ENCODE data around the gene HLA-G.

The HLA-G gene

DNA sequence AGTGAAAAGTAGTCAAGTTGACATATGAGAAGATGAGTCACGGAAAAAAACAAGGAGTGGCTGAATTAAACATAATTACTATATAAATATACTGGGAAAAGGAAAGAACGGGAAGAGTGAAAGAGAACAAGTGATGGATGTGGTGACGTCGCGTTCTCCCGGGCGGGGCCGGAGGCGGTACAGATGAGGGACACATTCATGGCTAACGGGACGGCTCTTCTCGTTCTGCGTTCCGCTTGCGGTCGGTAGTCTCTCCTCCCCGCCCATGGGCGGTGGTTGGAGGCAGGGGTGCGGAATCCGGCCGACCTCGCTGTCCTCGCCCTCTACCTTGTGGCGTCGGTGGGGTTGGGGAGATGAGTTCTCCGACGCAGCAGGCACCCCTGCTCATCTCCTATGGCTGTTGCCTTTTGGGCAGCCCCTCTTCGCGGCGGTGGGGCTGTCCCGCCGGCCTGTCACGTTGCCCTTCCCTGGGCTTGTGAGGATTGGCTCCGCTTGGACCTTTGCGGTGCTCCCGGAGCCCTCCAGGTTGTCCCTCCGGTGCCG, 22.5 kb downstream of the HLA-G start:
- no peak overlapping the region for H2AFZ ChIP-seq (ENCODE audit: low read length)
- no peak overlapping the region for H3K4me3 ChIP-seq (ENCODE audit: low read length, poor library complexity, severe bottlenecking)
- no peak for TF ChIP-seq EZH2phosphoT487 (IDR thresholded peaks at IDR 0.05; ENCODE audit: borderline replicate concordance)
- TF ChIP-seq, protein P1, sequence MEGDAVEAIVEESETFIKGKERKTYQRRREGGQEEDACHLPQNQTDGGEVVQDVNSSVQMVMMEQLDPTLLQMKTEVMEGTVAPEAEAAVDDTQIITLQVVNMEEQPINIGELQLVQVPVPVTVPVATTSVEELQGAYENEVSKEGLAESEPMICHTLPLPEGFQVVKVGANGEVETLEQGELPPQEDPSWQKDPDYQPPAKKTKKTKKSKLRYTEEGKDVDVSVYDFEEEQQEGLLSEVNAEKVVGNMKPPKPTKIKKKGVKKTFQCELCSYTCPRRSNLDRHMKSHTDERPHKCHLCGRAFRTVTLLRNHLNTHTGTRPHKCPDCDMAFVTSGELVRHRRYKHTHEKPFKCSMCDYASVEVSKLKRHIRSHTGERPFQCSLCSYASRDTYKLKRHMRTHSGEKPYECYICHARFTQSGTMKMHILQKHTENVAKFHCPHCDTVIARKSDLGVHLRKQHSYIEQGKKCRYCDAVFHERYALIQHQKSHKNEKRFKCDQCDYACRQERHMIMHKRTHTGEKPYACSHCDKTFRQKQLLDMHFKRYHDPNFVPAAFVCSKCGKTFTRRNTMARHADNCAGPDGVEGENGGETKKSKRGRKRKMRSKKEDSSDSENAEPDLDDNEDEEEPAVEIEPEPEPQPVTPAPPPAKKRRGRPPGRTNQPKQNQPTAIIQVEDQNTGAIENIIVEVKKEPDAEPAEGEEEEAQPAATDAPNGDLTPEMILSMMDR (conservative IDR thresholded peaks at IDR 0.05; ENCODE audit: low read length): no peak
- no peaks in the 10 kb centered on the region for H3K4me1 ChIP-seq (ENCODE audit: insufficient read depth, low read length, poor library complexity, severe bottlenecking)
- no peaks in the 10 kb centered on the region for H3K9me3 ChIP-seq (ENCODE audit: insufficient read depth, low read depth, low read length)
- no peaks in the 10 kb centered on the region for H3F3A ChIP-seq (ENCODE audit: low read depth)
- no peaks in the 10 kb centered on the region for H3K27me3 ChIP-seq (ENCODE audit: insufficient read depth, low read length, poor library complexity, severe bottlenecking)
- H3K36me3 ChIP-seq (ENCODE audit: insufficient read depth, low read length): no peaks in the 10 kb centered on the region
- no peak overlapping the region for H3K4me2 ChIP-seq (ENCODE audit: low read depth, low read length, poor library complexity, severe bottlenecking)
- no peaks in the 10 kb centered on the region for H4K20me1 ChIP-seq (ENCODE audit: insufficient read depth, low read length, poor library complexity, severe bottlenecking)
- no peak overlapping the region for H3K9ac ChIP-seq (ENCODE audit: low read depth, low read length, poor library complexity, severe bottlenecking)
- no peaks in the 10 kb centered on the region for H3K79me2 ChIP-seq (ENCODE audit: insufficient read depth, low read length)
- no peaks in the 10 kb centered on the region for H3K9me2 ChIP-seq (replicated peaks; ENCODE audit: low read depth, low read length)

DNA sequence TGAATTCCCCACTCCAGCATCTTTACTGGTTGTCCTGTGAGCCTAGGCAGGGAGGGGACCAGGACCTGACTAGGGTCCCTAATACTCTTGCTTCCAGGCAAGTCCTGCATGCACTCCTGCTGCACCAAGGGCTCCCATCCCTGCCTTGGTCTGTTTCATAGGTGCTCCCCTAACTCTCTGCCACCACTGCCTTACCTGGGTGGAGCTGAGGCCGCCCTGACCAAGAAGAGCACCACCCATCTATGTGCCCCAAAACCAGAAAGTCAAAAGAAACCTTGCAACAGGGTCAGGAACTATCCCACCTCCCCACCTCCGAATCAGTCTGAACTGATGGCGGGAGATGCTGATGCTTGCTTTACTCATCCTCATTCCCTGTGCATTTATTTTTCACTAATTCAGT, 23.6 kb downstream of the HLA-G start:
- H3K9me3 ChIP-seq (ENCODE audit: insufficient read depth, low read depth, low read length): no peaks in the 10 kb centered on the region
- H3K9ac ChIP-seq (ENCODE audit: low read depth, low read length, poor library complexity, severe bottlenecking): no peak overlapping the region
- H3K79me2 ChIP-seq (ENCODE audit: insufficient read depth, low read length): no peaks in the 10 kb centered on the region
- H4K20me1 ChIP-seq (ENCODE audit: insufficient read depth, low read length, poor library complexity, severe bottlenecking): no peaks in the 10 kb centered on the region
- no peaks in the 10 kb centered on the region for H3K36me3 ChIP-seq (ENCODE audit: insufficient read depth, low read length)
- H3K27me3 ChIP-seq (ENCODE audit: insufficient read depth, low read length, poor library complexity, severe bottlenecking): no peaks in the 10 kb centered on the region
- no peak overlapping the region for H3K4me2 ChIP-seq (ENCODE audit: low read depth, low read length, poor library complexity, severe bottlenecking)
- H3K4me3 ChIP-seq (ENCODE audit: low read length, poor library complexity, severe bottlenecking): no peak overlapping the region
- no peaks in the 10 kb centered on the region for H3F3A ChIP-seq (ENCODE audit: low read depth)
- no peak overlapping the region for H2AFZ ChIP-seq (ENCODE audit: low read length)
- no peak for TF ChIP-seq EZH2phosphoT487 (IDR thresholded peaks at IDR 0.05; ENCODE audit: borderline replicate concordance)
- TF ChIP-seq, protein P1 (conservative IDR thresholded peaks at IDR 0.05; ENCODE audit: low read length): no peak
- no peaks in the 10 kb centered on the region for H3K9me2 ChIP-seq (replicated peaks; ENCODE audit: low read depth, low read length)
- H3K4me1 ChIP-seq (ENCODE audit: insufficient read depth, low read length, poor library complexity, severe bottlenecking): no peaks in the 10 kb centered on the region

DNA sequence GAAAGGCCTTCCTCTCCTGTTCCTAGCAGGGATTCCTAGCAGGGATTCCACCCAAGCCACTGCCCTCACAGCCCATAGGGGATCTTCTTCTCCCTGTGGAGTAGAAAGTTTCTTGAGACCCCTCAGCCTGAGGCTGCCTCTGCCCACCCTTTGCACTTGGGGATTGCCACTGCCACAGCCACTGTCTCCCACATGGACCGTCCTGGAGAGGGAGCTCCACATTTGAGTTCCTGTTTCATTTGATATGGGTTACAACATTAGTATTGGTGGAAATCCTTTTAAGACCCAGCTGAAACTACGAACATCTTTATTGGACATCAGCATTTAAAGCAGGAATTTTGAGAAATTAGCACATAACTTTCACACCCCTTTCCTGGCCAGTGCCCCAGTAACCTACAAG, 25.6 kb downstream of the HLA-G start:
- Histone ChIP-seq H4K20me1 (ENCODE audit: insufficient read depth, low read length, poor library complexity, severe bottlenecking) (no peaks in the 10 kb centered on the region), H3K79me2 (ENCODE audit: insufficient read depth, low read length) (no peaks in the 10 kb centered on the region), H3K4me3 (ENCODE audit: low read length, poor library complexity, severe bottlenecking) (no peak overlapping the region), H3K9me3 (ENCODE audit: insufficient read depth, low read depth, low read length) (no peaks in the 10 kb centered on the region), H3K36me3 (ENCODE audit: insufficient read depth, low read length) (no peaks in the 10 kb centered on the region), H3K4me1 (ENCODE audit: insufficient read depth, low read length, poor library complexity, severe bottlenecking) (no peaks in the 10 kb centered on the region), H2AFZ (ENCODE audit: low read length) (no peak overlapping the region), H3F3A (ENCODE audit: low read depth) (no peaks in the 10 kb centered on the region), H3K9me2 (replicated peaks; ENCODE audit: low read depth, low read length) (no peaks in the 10 kb centered on the region), H3K27me3 (ENCODE audit: insufficient read depth, low read length, poor library complexity, severe bottlenecking) (no peaks in the 10 kb centered on the region), H3K4me2 (ENCODE audit: low read depth, low read length, poor library complexity, severe bottlenecking) (no peak overlapping the region), H3K9ac (ENCODE audit: low read depth, low read length, poor library complexity, severe bottlenecking) (no peak overlapping the region)
- no peak for TF ChIP-seq EZH2phosphoT487 (IDR thresholded peaks at IDR 0.05; ENCODE audit: borderline replicate concordance)
- TF ChIP-seq, protein P1 (conservative IDR thresholded peaks at IDR 0.05; ENCODE audit: low read length): no peak

Data from Loucy (cell line).